SK-N-MC (cell line): Measurements from ENCODE around the gene FAM200C.
A peak's percentile ranks its signal among the peaks of the same experiment; 100 is the strongest.

ENCODE experiments used
- DNase-seq: peaks from one replicate; pipeline ENCODE4 v3.0.0-alpha.2; 2011; ENCODE audit warnings: low read depth, low spot score
- H3K27ac ChIP-seq: fragments of 200-600 bp; sonication (generic); 2 replicates; pipeline ENCODE4 v1.5.1; 2016; ENCODE audit warnings: mixed run types
- H3K36me3 ChIP-seq: fragments of 200-600 bp; sonication (generic); 2 replicates; pipeline ENCODE4 v1.6.1; 2017; ENCODE audit warnings: antibody characterized with exemption, low read length, mixed read lengths; ENCODE audit not compliant: insufficient read depth
- H3K4me3 ChIP-seq: fragments of 200-600 bp; sonication (generic); 2 replicates; pipeline ENCODE4 v1.5.1; 2016
- H3K9ac ChIP-seq: fragments of 200-600 bp; sonication (generic); 2 replicates; pipeline ENCODE4 v1.8.0; 2017; ENCODE audit warnings: mixed run types, mixed read lengths; ENCODE audit not compliant: insufficient read length
- H3K9me3 ChIP-seq: fragments of 200-600 bp; sonication (generic); 2 replicates; pipeline ENCODE4 v1.6.1; 2017; ENCODE audit warnings: low read depth, mild to moderate bottlenecking, antibody characterized with exemption, low read length, moderate library complexity, mixed read lengths
- EZH2 ChIP-seq: fragments of 200-600 bp; sonication (generic); IDR thresholded peaks from one replicate; pipeline ENCODE4 v1.6.1; 2017; ENCODE audit warnings: antibody characterized with exemption
- FOXP2 ChIP-seq: optimal IDR thresholded peaks from 2 replicates; pipeline ENCODE3; 2011; ENCODE audit warnings: mild to moderate bottlenecking, moderate library complexity; ENCODE audit not compliant: insufficient read depth; ENCODE audit errors: extremely low read length, control extremely low read depth
- POLR2AphosphoS5 ChIP-seq: IDR thresholded peaks from 2 replicates; pipeline ENCODE4 v1.6.1; 2012; ENCODE audit warnings: mild to moderate bottlenecking, low read depth, low read length, borderline replicate concordance

The FAM200C gene

DNA sequence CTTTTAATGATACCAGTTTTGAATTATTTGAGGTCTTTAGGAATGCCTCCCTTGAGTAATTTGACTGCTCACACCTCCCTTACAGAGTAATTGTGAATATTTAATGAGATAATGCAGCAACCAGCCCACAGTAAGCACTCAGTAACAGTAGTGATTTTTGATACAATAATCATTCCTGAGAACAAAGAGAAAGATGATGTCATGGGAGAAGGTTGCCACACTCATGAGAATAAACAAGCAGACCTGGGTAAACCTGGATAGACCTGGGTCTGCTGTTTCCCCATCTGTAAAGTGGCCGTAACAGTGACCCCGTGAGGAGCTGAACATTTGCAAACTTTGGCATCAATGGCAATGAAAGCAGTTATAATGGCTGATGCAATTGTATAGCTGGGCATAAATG, 33.6 kb downstream of the FAM200C start:
- TF ChIP-seq FOXP2, result no peak
- no peak for TF ChIP-seq EZH2
- no peak for TF ChIP-seq POLR2AphosphoS5
- Histone ChIP-seq H3K9me3 (no peaks in the 10 kb centered on the region), H3K9ac (no peak overlapping the region), H3K4me3 (no peak overlapping the region), H3K36me3 (no peaks in the 10 kb centered on the region), H3K27ac (no peak overlapping the region)
- DNase-seq, result no peak

GRCh38 chr5:160363660-160364395, 36.0 kb downstream of the FAM200C start:
- no peaks in the 10 kb centered on the region for H3K36me3 ChIP-seq
- no peak for DNase-seq
- H3K4me3 ChIP-seq, result peak overlapping the region; percentile 64
- peak overlapping the region; percentile 76 for H3K9ac ChIP-seq
- H3K9me3 ChIP-seq, result no peaks in the 10 kb centered on the region
- TF ChIP-seq POLR2AphosphoS5 (no peak), EZH2 (no peak), FOXP2 (no peak)
- peak overlapping the region; percentile 91 for H3K27ac ChIP-seq

DNA sequence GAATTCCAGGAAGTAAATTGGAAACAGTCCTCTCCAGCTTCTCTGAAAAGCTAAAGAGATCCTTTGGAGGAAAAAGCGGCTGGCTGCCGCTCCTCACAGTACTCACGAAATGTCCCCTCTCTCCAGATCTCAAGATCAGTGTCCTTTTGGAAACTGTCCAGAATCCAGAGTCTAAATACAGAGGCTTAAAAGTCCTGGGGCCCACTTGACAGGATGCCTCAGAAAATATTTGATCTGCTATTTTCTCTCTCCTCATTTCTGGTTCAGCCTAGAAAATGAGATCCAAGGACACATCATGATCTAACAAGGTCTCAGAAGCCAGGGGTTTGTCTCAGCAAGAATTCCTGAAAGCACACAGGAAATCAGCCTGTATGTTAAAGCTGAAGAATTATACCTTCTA, 36.6 kb downstream of the FAM200C start:
- TF ChIP-seq FOXP2 (no peak), EZH2 (no peak), POLR2AphosphoS5 (no peak)
- peak overlapping the region; percentile 76 for H3K9ac ChIP-seq
- H3K36me3 ChIP-seq, result no peaks in the 10 kb centered on the region
- DNase-seq, result no peak
- peak overlapping the region; percentile 64 for H3K4me3 ChIP-seq
- peak overlapping the region; percentile 91 for H3K27ac ChIP-seq
- H3K9me3 ChIP-seq, result no peaks in the 10 kb centered on the region

DNA sequence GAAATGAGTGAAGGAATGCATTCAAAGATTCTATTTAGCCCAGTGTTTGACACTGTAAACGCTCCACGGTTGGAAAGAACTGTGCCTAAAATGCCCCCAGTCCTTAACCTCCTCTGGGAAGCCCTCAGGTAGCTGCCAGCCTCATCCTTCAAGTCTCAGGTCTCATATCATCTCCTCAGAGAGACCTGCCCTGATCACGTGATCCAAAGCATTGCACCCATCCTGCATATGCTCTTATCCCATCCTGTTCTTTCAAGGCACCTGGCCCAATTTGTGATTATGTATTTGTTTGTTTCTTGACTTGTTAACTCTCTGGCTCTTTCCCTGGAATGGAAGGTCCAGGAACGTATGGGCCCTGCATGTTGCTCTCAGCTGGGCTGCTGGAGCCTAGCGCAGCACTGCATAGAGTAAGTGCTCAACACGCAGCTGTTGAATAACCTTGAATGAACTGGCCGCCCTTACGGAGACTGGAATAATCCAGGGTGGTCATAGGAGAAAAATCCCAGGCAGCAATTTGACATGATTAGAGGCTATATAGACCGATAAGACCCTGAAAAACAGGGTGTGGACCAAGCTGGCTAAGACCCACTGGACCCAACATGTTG, 38.1 kb downstream of the FAM200C start:
- H3K4me3 ChIP-seq, result no peak overlapping the region
- no peak for TF ChIP-seq FOXP2
- no peak for TF ChIP-seq EZH2
- no peak for TF ChIP-seq POLR2AphosphoS5
- H3K9ac ChIP-seq, result no peak overlapping the region
- H3K36me3 ChIP-seq, result no peaks in the 10 kb centered on the region
- no peak for DNase-seq
- no peak overlapping the region for H3K27ac ChIP-seq
- no peaks in the 10 kb centered on the region for H3K9me3 ChIP-seq

DNA sequence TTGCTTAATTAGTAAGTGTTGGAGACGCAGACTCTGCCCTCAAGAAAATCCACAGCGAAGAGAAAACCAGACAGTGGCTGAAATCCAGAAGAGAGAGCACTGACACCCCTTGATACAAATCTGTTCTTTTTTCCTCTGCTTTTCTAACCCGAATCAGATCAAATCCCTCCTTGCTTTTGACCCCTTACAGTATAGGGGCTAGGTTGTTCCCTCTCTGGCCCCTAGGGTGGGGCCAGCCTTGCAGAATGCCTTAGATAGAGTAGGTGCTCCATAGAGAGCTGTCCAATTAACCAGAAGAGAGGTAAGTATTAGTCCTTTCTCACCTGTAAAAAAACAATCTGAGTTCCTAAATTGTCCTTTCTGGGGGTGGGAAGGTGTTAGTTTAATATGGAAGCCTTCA, 39.5 kb downstream of the FAM200C start:
- Histone ChIP-seq H3K9me3 (no peaks in the 10 kb centered on the region), H3K4me3 (no peak overlapping the region), H3K9ac (no peak overlapping the region), H3K27ac (no peak overlapping the region), H3K36me3 (no peaks in the 10 kb centered on the region)
- TF ChIP-seq FOXP2 (no peak), EZH2 (no peak), POLR2AphosphoS5 (no peak)
- no peak for DNase-seq

- no peak for DNase-seq
- 0 out of 2 replicates have a peak overlapping the region, but pooled peaks have one; percentile 14 for H3K4me3 ChIP-seq
- no peak for TF ChIP-seq FOXP2
- no peak overlapping the region for H3K27ac ChIP-seq
- no peaks in the 10 kb centered on the region for H3K36me3 ChIP-seq
- H3K9ac ChIP-seq, result no peak overlapping the region
- H3K9me3 ChIP-seq, result no peaks in the 10 kb centered on the region
Observed at GRCh38 chr5:160359816-160360215, 40.0 kb downstream of the FAM200C start.

DNA sequence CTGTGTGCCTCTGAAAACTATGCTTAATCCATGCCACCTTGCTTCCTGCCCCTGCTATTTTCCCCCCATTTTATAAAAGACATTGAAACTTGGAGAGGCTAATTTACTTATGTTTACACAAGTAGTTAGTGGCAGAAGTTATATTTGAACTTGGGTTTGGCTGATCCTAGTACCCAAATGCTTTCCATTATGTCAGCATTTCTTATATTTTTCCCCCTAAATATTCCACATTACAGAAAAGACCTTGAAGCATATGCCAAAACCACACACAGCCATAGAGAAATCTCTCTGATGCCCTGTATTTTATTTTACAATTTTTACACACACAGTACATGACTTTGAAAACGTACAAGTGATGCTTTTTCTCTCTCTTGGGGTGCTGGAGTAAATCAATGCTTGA, 40.6 kb downstream of the FAM200C start:
- Histone ChIP-seq H3K27ac (0 out of 2 replicates have a peak overlapping the region, but pooled peaks have one; percentile 16), H3K9me3 (no peaks in the 10 kb centered on the region), H3K9ac (no peak overlapping the region), H3K4me3 (no peak overlapping the region), H3K36me3 (no peaks in the 10 kb centered on the region)
- DNase-seq, result no peak
- no peak for TF ChIP-seq EZH2
- no peak for TF ChIP-seq FOXP2
- no peak for TF ChIP-seq POLR2AphosphoS5

GRCh38 chr5:160357861-160358411, 41.9 kb downstream of the FAM200C start:
- Histone ChIP-seq H3K9me3 (no peaks in the 10 kb centered on the region), H3K27ac (no peak overlapping the region), H3K36me3 (no peaks in the 10 kb centered on the region), H3K4me3 (no peak overlapping the region), H3K9ac (no peak overlapping the region)
- TF ChIP-seq FOXP2, result no peak
- DNase-seq, result no peak
